Measurements from ENCODE around the gene SEMA5B.

Gene SEMA5B

DNA sequence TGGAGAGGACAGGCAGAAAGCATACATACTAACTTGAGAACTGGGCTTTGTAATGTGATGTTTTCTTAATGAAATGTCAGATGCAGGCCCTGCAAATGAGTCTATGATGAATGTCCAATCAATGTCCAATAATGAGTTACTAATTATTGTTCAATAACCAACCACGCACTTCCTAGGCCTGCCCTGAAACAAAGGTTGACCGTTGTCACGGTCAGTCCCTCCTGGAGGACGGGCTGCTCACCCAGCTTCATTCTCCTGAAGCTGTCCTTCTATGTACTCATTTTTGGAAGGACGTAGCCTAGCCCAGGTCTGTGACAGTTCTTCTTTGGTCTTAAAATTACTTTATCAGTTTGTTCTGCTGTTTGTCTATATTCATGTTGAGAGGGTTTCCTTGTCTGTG, 30.9 kb upstream of the SEMA5B start:
- DNase-seq (ENCODE audit: low spot score): no peak

DNA sequence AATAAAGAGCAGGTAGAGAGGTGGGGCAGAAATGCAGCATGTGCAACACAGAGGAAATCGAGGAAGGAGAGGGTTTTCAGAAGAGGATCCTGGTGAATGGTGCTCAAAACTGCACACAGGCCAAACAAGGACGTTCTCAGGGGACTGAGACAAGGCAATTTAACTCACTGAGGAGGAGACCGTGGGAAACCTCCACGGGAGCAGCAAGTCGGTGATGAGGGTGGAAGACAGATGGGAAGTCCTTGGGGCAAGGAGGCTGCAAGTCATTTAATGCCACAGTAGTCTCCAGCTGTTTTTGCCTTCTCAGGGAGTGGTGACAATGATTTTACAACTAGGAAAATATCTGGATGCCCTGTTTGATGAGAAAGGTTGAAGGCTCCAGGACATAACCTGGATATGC, 27.8 kb upstream of the SEMA5B start:
- DNase-seq (ENCODE audit: low spot score): no peak

- DNase-seq (ENCODE audit: low spot score): no peak
Observed at GRCh38 chr3:123054931-123055330, 27.4 kb upstream of the SEMA5B start.

- no peak for DNase-seq (ENCODE audit: low spot score)
Observed at GRCh38 chr3:123054109-123054778, 26.7 kb upstream of the SEMA5B start.

GRCh38 chr3:123053107-123053506, 25.5 kb upstream of the SEMA5B start:
- no peak for DNase-seq (ENCODE audit: low spot score)

GRCh38 chr3:123050666-123051065, 23.1 kb upstream of the SEMA5B start:
- DNase-seq (ENCODE audit: low spot score): no peak

DNA sequence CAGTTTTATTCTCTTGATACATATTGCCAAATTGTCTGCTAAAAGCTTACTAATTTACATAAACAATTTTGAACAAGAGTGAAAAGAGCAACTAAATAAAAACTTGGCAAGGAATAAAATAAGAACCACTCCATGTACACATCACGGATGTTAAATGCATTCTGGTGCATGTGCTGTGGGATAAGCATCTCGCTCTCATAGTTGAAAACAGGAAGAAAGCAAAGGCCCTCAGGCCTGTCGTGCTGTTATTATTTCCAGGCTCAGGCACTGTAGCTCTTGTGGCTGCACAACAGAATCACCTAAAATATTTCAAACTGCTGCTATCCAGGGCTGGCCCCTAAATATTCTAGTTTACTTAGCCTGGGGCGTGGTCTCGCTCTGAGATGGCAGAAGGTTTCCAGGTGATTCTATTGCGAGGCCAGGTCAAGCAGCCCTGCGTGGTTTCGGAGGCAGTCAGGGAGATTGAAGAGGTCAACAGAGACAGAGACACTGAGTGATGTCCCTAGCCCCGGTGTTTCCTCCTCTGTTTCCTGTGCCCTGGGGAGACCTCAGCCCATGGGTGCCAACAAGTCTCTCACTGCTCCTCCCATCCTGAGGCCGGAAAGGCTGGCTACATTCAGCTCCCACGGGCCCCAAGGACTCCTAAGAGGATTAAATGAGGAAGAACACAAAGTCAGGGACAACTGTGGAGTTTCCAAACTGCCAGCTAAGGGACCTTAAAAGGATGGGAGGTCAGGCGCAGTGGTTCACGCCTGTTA, 21.1 kb upstream of the SEMA5B start:
- no peak for DNase-seq (ENCODE audit: low spot score)

- no peak for DNase-seq (ENCODE audit: low spot score)
Observed at GRCh38 chr3:123047062-123047319, 19.4 kb upstream of the SEMA5B start.

DNA sequence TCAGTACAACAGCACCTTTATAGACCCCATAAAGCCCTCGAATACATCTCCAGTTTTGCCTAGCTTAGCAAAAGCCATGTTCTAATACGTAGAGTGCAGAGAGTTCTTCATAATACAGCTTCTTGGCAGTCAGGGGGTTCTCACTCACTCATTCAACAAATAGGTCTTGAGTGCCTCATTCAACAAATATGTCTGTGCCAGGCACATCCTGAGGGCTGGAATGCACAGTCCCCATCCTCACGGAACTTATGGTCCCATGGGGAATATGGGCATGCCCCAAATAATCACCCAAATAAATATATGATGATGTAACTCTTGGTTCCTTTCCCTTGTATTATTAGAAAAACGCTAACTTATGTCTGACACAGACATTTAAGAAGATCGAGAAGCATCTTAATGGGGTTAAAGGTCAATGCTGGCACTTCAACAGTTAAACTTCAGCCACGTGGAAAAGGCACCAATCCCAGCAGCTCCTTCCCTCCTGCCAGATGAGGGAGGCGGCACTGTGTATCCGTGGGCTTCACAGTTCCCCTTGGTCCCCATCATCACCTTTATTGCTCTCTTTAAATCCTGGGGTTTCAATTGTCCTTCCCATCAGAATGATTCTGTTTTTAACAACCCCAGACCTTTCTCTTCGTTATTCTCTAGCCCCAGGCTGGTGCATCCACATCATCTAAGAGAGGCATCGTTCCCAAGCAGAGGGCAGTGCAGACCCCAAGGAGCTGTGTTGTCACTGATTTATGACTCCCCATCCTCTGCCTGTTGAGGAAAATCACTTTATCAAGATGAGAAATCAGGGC, 18.9 kb upstream of the SEMA5B start:
- DNase-seq (ENCODE audit: low spot score): no peak

DNA sequence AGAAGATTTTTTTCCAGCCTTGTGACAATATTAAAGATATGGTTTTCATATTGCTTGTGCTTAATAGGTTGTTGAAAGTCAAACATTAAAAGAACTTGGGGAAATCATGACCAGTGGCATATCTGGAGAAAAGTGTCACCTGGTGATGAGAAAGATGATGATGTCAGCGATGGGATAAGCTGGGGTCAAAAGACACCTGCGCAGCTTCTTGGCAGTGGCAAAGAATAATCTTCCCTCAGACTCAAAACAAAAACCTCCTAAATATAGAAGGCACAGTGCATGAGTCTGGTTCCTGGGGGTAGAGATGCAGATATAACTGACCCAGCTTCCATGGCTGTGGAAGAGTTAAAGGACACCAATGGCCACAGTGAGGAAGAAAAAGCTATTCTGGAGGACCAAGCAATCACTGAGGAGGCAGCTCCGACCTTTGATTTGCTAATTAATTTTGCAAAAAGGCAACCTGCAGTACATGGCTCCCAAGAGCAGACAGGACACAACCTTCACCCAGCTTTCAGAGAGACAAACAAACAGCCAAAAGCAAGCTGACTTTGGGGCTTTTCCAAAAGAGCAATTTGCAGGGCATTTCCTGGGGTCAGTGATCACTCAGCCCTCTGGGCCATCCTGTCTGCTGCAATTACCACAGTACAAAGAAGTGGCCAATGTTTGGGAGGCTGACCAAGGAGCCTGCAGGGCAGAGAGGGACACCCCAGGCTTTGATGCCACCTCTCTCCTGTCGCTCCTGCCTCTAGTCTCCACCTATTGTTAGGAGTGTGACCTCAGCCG, 17.6 kb upstream of the SEMA5B start:
- no peak for DNase-seq (ENCODE audit: low spot score)

DNA sequence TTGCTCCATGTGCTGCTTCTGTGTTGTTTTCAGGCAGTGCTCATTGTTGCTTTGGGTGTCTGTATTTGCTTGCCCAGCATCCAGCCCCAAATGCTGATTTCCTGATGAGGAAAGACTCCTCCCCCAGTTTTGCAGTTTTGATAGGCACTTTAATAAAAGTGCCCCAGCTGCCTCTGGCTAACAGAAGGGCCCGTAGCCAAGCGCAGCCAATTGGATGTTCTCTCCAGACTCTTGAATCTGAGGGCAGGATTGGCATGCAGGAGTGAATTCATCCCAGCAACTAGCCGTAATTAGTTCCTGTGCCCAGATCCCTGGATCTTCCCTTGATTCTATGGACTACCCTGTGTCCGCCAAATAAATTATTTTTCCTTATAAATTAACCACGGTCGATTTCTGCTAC, 14.8 kb upstream of the SEMA5B start:
- no peak for DNase-seq (ENCODE audit: low spot score)

DNA sequence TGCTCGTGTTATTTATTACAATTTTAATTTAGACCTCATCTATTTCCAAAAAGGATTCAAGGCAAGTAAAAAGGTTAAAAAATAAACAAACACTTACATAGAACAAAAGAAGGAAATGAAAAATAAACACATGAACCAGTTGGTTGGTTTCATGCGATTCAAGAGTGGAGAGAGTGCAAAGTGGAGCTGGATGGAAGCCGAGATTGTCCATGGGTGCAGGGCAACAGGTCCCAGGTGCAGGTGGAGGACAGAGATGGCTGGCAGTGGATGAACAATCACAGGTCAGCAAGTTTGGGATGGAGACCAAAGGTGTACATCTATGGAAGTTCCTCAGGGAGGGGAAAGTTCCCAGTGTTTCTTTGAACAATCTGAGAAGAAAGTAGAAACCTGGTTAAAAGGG, 11.6 kb upstream of the SEMA5B start:
- DNase-seq (ENCODE audit: low spot score): no peak

- no peak for DNase-seq (ENCODE audit: low spot score)
Observed at GRCh38 chr3:123038751-123039150, 11.2 kb upstream of the SEMA5B start.

GRCh38 chr3:123037015-123037375, 9.4 kb upstream of the SEMA5B start:
- DNase-seq (ENCODE audit: low spot score): no peak

- DNase-seq (ENCODE audit: low spot score): peak; percentile 36
Observed at GRCh38 chr3:123036352-123037014, 8.9 kb upstream of the SEMA5B start.

- DNase-seq (ENCODE audit: low spot score): no peak
Observed at GRCh38 chr3:123034996-123035395, 7.4 kb upstream of the SEMA5B start.

DNA sequence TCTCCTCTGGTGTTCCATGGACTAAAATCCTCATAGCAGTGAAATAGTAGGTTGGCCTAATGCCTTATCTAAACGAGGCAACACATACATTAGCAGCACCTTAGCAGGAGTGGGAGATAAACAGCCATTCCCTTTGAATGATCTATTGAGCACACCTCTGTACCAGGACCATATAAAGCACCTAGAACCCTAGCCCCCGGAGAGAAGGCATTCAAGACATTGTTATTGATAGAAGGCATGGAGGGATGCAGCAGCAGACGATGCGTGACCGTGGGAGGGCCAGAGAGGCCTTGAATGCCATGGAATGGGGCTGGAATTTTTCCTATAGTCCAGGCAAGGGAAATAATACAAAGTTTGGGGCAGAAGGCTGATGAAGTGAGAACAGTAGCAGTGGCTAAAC, 6.6 kb upstream of the SEMA5B start:
- no peak for DNase-seq (ENCODE audit: low spot score)

- DNase-seq (ENCODE audit: low spot score): no peak
Observed at GRCh38 chr3:123032057-123032456, 4.5 kb upstream of the SEMA5B start.

DNA sequence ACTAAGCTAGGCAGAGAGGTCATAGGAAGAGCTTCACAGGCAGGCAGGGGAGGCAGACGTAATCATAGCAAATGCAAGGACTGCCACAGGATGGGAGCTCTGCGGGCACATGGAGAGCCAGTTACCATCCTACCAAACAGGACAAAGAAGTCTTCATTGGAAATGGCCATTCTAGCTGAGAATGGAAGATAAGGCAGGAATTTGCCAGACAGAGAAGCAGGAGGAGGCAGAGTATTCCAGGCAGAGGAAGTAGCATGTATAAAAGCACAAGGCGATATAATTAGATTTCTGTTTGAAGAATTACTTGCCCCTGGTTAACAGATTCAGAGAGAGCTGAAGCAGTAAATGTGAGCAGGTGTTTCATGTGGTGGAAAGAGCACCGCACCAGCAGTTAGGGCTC, 3.5 kb upstream of the SEMA5B start:
- DNase-seq (ENCODE audit: low spot score): no peak

DNA sequence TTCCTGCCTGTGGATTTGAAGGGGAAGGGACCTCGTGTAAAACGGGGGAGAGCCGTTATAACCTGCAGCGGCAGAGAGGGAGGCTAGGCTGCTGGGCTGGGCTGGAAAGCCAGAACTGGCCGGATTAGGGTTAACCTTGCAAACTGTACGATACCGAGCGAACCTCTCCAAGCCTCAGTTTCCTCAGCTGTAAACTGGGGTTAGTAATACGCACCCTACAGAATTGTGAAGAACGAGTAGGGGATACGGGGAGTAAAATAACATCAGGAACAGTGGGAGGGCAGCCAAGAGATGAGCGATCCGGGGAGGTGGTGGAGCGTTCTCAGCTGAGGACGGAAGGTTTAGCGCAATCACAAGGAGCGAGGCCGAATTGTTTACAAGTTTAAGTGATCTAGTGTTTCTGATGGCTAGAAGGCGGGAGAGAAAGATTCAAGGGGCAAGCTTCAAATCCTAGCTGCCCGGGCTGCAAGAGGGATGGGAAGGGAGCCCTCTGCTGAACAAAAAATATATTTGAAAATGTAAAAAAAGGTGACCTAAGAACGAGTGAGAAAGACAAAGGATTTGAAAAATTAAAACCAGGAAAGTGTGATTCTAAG, 768 bp upstream of the SEMA5B start:
- DNase-seq (ENCODE audit: low spot score): peak; percentile 83

GRCh38 chr3:123026565-123027291, 835 bp downstream of the SEMA5B start:
- peak; percentile 33 for DNase-seq (ENCODE audit: low spot score)
